GM18520 (cell line): ENCODE results near the gene RTF1.

Source experiments
- ATAC-seq: cut with Tn5 transposase; IDR thresholded peaks from one replicate; pipeline ENCODE4 v1.9.1; 2021; ENCODE audit not compliant: unreplicated experiment

RTF1 gene

DNA sequence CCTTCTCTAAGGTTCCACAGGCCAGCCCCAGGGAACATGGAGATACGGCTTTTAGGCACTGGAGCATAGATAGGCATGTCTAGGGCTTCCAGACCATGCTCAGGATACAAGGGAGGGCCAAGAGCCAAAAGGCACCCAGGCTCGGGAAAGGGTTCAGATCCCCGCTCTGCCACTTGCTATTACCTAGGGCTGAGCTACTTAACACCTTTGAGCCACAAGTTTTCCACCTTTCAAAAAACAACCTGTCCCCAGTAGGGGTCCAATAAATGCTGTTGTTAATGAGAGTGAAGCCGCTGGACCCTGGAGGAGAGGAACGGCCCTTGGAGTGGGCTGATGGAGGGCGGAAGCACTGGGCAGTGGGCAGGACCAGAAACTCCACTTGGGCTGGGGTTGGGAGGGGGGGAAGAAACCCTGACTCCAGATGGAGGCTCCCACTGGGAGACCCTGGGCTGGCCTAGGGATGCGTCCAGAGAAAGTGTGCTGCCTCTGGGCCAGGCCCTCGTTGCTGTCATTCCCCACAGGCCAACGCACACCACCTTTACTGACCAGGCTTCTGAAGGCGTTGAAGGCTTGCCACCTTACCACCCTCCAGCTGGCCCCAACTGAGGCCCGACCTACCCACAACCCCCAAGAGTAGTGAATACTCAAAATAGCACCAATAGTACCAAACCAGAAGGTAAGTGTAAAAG is 68.2 kb downstream of the RTF1 start:
- ATAC-seq, result no peak

DNA sequence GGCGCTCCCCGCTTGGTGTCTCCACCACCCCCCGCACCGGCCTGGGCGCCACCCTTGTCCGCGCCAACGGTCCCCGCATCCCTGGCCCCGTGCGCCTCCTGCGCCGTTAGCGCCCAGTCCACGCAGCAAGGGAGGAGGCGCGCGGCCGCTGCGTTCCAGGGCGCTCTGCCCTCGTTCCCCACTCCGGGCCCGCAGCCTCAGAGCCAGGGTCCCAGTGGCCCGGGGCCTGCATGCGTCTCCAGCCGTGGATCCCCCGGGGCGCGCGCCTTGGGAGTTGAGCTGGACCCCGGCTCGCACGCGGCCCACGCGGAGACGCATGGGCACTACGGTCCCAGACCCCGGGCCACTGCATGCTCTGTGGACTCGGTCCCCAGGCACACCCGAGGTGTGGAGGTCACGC is 69.4 kb downstream of the RTF1 start:
- no peak for ATAC-seq

DNA sequence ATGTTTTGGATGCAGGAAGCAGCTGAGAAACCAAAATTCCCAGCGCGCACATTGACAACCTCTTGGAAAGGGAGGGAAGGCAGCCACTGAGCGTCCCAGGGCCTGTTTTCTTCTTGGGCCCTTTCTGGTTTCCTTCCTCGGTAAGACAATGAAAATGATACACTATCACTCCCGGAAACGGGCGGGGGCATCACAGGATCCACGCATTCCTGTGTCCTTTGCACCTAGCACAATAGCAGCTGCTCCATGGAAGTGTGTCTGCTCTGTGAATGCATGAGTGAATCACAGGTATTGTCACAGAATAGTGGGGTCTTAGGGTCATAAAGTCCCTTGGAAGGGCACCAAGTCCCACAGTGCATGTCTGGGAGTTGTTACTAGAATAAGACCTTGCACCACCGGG is 70.5 kb downstream of the RTF1 start:
- no peak for ATAC-seq

- ATAC-seq, result no peak
Observed at GRCh38 chr15:41487802-41488201, 70.9 kb downstream of the RTF1 start.

- no peak for ATAC-seq
Observed at GRCh38 chr15:41489641-41490040, 72.7 kb downstream of the RTF1 start.

GRCh38 chr15:41490355-41490754 is 73.5 kb downstream of the RTF1 start:
- no peak for ATAC-seq

- ATAC-seq, result no peak
Observed at GRCh38 chr15:41491889-41492288, 75.0 kb downstream of the RTF1 start.

DNA sequence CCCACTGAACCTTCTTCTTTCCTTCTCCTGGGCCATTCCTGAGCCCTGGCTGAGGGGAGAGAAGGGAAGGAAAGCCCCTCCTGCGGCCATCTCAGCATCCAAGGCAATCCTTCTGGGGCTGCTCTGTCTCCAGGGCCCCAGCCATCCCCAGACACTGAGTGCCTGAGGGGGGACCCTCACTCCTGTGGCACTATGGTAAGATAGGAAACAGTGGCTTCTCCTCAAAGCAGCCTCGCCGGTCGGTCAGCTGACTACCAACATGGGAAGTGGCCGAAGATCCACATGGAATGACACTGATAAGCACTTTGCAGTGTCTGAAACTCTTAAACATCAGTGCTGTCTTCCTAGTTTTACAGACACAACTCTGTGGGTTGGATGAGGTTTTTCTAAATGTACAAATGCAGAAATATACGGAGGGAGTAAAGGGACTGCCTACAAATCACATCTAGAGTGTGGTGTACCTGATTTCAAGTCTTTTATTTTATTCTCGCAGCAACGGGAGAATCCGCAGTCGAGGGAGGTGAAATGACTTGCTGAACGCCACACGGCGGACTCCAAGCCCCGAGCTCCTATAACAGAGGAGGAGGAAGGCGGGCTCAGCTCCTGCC is 75.8 kb downstream of the RTF1 start:
- no peak for ATAC-seq

GRCh38 chr15:41493205-41493901 is 76.5 kb downstream of the RTF1 start, which contains the start of gene ITPKA:
TSS of gene ITPKA (plus strand) at chr15:41493874. CDS start at chr15:41493928, 54 bp downstream.
- peak; percentile 52 for ATAC-seq

DNA sequence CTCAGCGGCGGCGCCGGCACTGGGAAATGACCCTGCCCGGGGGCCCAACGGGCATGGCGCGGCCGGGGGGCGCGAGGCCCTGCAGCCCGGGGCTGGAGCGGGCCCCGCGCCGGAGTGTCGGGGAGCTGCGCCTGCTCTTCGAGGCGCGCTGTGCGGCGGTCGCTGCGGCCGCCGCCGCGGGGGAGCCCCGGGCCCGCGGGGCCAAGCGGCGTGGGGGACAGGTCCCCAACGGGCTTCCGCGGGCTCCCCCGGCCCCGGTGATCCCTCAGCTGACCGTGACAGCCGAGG is 77.0 kb downstream of the RTF1 start:
- no peak for ATAC-seq

- ATAC-seq, result peak; percentile 5
Observed at GRCh38 chr15:41494190-41494921, 77.5 kb downstream of the RTF1 start.

- ATAC-seq, result no peak
Observed at GRCh38 chr15:41494922-41495735, 78.2 kb downstream of the RTF1 start.

DNA sequence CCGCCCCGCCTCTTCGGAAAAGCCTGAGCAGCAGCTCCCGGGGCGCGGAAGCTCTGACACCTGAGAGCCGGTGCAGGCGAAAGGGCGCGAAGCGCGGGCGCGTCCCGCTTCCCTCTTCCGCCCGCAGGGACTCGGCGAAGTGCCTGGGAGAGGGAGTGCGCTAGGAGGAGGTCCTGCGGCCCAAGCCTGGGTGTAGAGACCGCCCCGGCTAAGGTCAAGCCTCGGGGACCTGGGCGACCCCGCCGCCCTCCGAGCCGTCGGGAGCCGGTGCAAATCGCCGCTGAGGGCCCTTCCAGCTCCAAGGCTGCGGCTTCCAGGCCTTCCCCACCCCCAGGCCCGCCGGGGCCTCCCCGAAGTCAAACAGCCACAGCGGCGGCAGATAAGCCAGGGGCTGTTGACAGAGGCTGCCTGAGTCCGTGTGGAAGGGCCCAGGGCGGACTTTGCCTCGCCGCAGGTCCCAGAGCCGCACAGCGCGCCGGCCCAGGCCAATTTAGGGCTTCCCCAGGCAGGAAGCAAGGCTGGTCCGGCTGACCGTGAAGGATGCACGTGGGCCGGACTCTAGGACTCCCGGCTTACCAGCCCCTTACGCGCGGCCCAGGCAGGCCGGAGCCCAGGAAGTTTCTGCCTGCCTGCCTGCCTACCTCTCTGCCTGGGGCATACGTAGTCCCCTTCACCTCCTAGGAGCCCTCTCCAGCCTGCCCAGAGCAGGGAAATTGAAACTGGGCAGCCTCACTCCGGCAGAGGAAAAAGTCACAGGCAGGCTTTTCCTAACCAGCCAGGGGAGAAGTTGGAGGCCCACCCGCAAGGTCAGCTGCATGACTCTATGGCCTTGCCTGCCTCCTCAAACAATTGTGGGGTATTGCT is 79.1 kb downstream of the RTF1 start:
- ATAC-seq, result no peak

GRCh38 chr15:41498657-41499056 is 81.8 kb downstream of the RTF1 start:
- no peak for ATAC-seq

DNA sequence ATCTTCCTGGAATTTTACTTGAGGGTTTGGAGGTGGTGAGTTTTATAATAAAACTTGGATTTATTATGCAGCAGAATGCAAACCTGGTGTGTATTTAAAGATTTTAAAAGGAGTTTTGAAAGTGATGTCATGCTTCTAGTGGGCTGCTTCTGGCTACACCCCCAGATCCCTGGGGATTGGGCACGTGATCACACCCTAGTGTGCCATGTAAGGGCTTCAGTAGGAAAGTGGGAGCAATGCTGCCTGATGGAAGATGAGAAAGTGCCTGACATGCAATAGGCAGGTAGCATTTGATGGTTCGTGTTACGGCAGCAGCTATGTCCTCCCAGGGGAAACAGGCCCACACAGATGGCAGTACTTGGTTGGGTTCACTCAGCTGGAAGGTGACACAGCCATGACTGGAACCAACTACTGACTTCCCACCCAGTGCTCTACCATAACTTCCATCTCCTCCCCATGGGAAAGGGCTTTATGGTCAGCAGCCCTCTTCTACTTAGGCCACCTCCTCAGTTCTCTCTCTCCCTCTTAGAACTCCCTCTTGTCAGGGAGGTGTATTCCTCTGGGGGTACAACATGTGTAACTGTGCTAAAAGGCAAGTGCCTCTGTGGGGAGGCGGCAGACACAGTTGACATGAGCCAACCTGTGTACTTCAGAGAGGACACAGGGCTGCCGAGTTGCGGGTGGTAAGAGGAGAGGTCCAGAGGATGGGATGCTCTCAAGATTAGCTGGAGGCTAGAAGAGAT is 82.4 kb downstream of the RTF1 start:
- no peak for ATAC-seq

- no peak for ATAC-seq
Observed at GRCh38 chr15:41501191-41501917, 84.5 kb downstream of the RTF1 start.

DNA sequence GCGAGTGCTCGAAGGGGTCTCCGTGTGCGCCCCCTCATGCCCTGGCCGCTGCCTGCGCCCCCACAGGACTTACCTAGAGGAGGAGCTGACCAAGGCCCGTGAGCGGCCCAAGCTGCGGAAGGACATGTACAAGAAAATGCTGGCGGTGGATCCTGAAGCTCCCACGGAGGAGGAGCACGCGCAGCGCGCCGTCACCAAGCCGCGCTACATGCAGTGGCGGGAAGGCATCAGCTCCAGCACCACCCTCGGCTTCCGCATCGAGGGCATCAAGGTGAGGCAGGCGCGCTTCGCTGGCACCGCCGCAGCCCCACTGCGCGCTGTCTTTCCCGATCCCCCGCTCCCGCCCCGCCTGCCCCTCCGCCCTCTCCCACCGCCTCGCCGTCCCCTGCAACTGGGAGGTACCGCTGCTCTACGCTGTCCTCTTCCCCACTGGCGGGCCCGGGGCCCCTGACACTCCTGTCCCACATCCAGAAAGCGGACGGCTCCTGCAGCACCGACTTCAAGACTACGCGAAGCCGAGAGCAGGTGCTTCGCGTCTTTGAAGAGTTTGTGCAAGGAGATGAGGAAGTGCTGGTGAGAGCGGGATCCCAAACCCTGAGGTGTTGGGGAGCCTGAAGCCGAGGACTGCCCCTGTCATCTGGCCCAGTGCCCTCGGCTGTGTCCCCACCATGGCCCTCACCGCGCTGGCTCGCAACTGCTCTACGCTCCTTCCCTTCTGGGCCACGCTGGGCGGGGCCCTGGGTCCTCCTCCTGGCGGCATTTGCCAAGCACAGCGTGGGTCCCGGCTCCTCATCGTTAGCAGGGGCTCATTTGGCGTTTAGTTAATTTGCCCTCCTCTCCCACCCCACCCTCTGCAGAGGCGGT is 85.3 kb downstream of the RTF1 start:
- ATAC-seq, result no peak
